Pulmonary artery endothelial cell (primary cell): ENCODE data around the gene CNTN4. TPM values are rescaled to one million over a fixed set of nuclear protein-coding genes. Genes with fewer than 3 reads are reported as not detected.

Source experiments
- DNase-seq: peaks from one replicate; pipeline ENCODE4 v3.0.0-alpha.2; 2011; ENCODE audit warnings: low read depth, low spot score
- total RNA-seq: library from RNA; depleted of rRNA; stranded (reverse); fragments of >200 nt; gene quantifications from 2 replicates; pipeline ENCODE4 v1.2.3, GENCODE V29; 2014

Gene CNTN4
- total RNA-seq, 1 donor from 2014 or later: not detected

DNA sequence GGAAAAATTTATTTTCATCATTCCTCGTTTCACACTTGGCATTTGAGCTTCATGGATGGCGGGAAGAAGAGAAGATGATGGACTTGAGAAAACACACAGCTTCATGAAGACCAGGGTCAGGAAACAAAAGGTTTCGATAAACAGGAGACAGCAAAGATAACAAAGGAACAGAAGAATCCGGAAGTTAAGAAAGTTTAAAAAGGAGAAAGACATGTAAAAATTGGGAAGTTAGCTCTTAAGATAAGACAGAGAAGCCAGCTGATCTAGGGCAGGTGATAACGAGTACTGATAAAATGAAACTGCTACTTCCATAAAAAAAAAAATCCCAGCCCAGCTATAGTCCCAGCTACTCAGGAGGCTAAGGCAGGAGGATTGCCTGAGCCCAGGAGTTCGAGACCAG is 987.6 kb downstream of the CNTN4 start:
- DNase-seq: no peak

- no peak for DNase-seq
Measured at GRCh38 chr3:3087279-3087678, 988.6 kb downstream of the CNTN4 start.

DNA sequence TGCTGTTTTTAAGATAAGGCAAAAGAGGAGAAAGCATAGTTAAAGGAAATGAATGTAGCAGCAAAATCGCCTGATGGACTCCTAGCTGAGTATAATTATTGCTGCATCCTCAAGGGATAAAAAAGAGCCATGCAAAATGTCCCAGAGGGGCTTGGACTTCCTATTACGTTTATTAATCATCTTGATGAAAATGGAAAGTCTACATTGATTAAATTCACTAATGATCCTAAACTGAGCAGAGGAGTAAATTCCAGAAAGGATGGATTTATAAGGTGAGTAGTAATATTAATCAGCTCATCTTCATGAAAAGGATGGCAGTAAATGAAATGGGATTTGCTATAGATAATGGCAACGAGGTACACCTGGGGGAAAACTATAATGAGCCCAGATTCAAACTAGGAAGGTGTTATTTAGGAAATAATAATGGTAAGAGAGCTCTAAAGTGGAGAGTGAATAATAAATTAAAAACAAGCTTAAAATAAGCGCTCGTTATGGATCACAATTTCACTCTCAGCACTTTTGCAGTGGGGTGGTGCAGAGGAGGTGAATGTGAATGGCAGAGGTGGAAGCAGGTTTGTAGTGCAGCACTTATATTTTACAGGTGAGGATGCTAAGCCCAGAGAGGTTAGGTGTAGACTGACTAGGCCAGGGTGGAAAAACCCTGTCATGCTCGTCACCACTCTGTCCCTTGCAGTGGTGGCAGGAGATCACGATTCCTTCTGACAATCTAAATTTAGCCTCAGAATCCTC is 989.2 kb downstream of the CNTN4 start:
- no peak for DNase-seq

DNA sequence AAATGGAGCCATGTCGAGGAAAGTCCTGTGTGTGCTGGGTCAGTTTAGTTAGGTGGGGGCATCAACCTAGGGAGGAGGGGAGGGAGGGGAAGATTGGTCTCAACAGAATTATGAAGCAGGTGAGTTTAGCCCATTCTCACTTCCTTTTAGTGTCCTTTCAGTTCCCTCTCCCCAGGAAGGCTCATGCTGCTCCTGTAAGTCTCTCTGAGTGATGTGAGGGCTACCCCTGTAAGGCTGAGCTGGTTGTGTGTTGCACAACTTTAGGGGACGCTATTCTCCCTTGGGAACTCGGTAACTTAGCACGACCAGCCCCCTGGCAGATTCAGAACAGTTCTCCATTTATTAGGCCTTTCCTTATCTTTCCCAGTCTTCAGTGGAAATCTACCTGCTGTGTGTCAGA is 990.4 kb downstream of the CNTN4 start:
- no peak for DNase-seq

- DNase-seq: no peak
Measured at GRCh38 chr3:3097958-3098357, 999.3 kb downstream of the CNTN4 start.

- no peak for DNase-seq
Measured at GRCh38 chr3:3101660-3102458, 1003.2 kb downstream of the CNTN4 start.

GRCh38 chr3:3102751-3103150 is 1004.1 kb downstream of the CNTN4 start:
- no peak for DNase-seq

- no peak for DNase-seq
Measured at GRCh38 chr3:3105246-3105645, 1006.6 kb downstream of the CNTN4 start.

DNA sequence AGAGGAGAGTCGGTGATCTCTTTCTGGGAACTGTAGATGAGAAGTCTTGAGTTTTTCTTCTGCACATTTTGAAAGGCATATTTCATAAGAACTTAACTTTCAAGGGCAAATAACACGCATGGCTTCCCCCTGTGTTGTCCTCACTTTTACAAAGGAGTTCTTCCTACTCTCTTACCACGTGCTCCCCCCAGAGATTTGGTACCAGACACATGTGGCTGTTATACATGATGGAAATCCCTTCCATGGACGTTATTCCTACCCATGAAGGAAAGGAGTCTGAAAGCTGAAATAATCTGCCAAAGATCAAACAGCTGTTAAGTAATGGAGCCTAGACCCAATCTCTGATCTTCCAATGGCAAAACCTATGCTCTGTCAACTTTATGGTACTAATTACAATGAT is 1007.1 kb downstream of the CNTN4 start:
- no peak for DNase-seq

DNA sequence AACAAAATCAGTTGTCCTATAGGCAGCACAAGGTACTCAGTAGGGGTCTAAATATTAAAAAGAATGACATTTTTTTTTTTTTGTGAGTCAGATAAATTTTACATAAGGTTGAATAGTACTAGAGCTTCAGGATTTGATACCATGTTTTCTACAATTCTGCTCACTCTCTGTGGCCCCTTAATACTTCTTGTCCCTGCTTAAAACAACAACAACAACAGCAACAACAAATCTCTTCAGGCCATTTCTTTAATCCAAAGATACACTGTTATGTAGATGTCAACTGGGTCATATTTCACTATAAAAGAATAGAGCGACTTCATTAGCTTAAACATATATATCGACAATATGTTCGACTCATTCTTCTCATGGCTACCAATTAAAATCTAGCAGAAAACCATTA is 1008.5 kb downstream of the CNTN4 start:
- no peak for DNase-seq
